OCI-LY1 (cell line): ENCODE results near the gene RAB11FIP4.

Experiments
- H2AFZ ChIP-seq: fragments of 200-600 bp; sonication (generic), shearing (Covaris generic); 2 replicates; pipeline ENCODE4 v1.6.0; 2014; ENCODE audit warnings: antibody characterized with exemption, mild to moderate bottlenecking, low read length
- H3F3A ChIP-seq: fragments of 200-600 bp; sonication (generic), shearing (Covaris generic); 2 replicates; pipeline ENCODE4 v1.6.0; 2014; ENCODE audit warnings: mild to moderate bottlenecking, antibody characterized with exemption, low read length, moderate library complexity; ENCODE audit not compliant: insufficient read depth
- H3K27ac ChIP-seq: fragments of 200-600 bp; sonication (generic); 2 replicates; pipeline ENCODE4 v1.5.1; 2014; ENCODE audit warnings: low read length, mixed run types, mild to moderate bottlenecking, low read depth; ENCODE audit not compliant: poor library complexity, severe bottlenecking
- H3K27me3 ChIP-seq: fragments of 200-600 bp; sonication (generic); 2 replicates; pipeline ENCODE4 v1.6.0; 2014; ENCODE audit warnings: antibody characterized with exemption, mild to moderate bottlenecking, low read length, moderate library complexity; ENCODE audit not compliant: insufficient read depth
- H3K36me3 ChIP-seq: fragments of 200-600 bp; sonication (generic); 2 replicates; pipeline ENCODE4 v1.6.1; 2014; ENCODE audit warnings: mild to moderate bottlenecking, antibody characterized with exemption, low read length, moderate library complexity, mixed read lengths; ENCODE audit not compliant: insufficient read depth
- H3K4me1 ChIP-seq: fragments of 200-600 bp; sonication (generic); 2 replicates; pipeline ENCODE4 v1.5.1; 2014; ENCODE audit warnings: mild to moderate bottlenecking, low read length, moderate library complexity; ENCODE audit not compliant: insufficient read depth, severe bottlenecking
- H3K4me2 ChIP-seq: fragments of 200-600 bp; sonication (generic), shearing (Covaris generic); 2 replicates; pipeline ENCODE4 v1.6.1; 2014; ENCODE audit warnings: low read length
- H3K4me3 ChIP-seq: fragments of 200-600 bp; sonication (generic); 2 replicates; pipeline ENCODE4 v1.5.1; 2014; ENCODE audit warnings: low read length, low read depth, mild to moderate bottlenecking, mixed read lengths; ENCODE audit not compliant: poor library complexity, severe bottlenecking
- H3K79me2 ChIP-seq: fragments of 200-600 bp; shearing (Covaris generic); 2 replicates; pipeline ENCODE4 v1.6.1; 2016; ENCODE audit warnings: mixed run types, low read length, mixed read lengths; ENCODE audit not compliant: insufficient read depth
- H3K9ac ChIP-seq: fragments of 200-600 bp; sonication (generic), shearing (Covaris generic); 2 replicates; pipeline ENCODE4 v1.6.1; 2014; ENCODE audit warnings: mild to moderate bottlenecking, low read length, mixed read lengths
- H3K9me2 ChIP-seq: fragments of 200-600 bp; sonication (generic), shearing (Covaris generic); 2 replicates; pipeline ENCODE4 v1.6.1; 2014; ENCODE audit warnings: low read depth, mild to moderate bottlenecking, low read length, mixed read lengths
- H3K9me3 ChIP-seq: fragments of 200-600 bp; shearing (Covaris generic); 2 replicates; pipeline ENCODE4 v1.6.1; 2014; ENCODE audit warnings: low read length, mixed read lengths
- H4K20me1 ChIP-seq: fragments of 200-600 bp; sonication (generic), shearing (Covaris generic); 2 replicates; pipeline ENCODE4 v1.6.0; 2016; ENCODE audit warnings: mild to moderate bottlenecking, low read length; ENCODE audit not compliant: insufficient read depth
- EZH2 ChIP-seq: fragments of 200-600 bp; sonication (generic), shearing (Covaris generic); IDR thresholded peaks from 2 replicates; pipeline ENCODE4 v1.8.0; 2017; ENCODE audit warnings: borderline replicate concordance, mixed run types, mild to moderate bottlenecking, antibody characterized with exemption, low read length, moderate library complexity, mixed read lengths
- TF ChIP-seq, protein P1 (sequence below): fragments of 200-600 bp; sonication (generic), shearing (Covaris generic); IDR thresholded peaks from 2 replicates; pipeline ENCODE4 v1.5.1; 2017; ENCODE audit warnings: mild to moderate bottlenecking, antibody characterized with exemption, low read length, moderate library complexity, mixed read lengths

Gene RAB11FIP4

DNA sequence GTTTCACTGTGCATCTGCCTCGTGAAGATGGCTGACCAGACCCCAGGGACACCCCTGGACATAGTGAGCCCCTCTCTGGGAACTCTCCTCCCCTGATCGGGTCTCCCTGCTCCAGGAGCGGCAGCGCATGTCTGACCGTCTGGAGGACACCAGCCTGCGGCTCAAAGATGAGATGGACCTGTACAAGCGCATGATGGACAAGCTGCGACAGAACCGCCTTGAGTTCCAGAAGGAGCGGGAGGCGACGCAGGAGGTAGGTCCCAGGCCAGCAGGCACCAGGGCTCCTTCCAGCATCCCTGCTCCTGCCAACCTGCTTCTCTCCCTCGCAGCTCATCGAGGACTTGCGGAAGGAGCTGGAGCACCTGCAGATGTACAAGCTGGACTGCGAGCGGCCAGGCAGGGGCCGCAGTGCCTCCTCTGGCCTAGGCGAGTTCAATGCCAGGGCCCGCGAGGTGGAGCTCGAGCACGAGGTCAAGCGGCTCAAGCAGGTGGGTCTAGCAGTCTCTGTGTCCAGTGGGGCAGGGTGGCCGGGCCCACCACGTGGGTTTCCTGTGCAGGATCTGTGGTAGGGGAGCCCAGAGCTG, 136.9 kb downstream of the RAB11FIP4 start:
- H3K36me3 ChIP-seq = peaks cover 16% of the 10 kb centered on the region
- H3K9me3 ChIP-seq = peaks cover 8% of the 10 kb centered on the region
- no peaks in the 10 kb centered on the region for H3K9me2 ChIP-seq
- no peak overlapping the region for H3K27ac ChIP-seq
- no peaks in the 10 kb centered on the region for H3K27me3 ChIP-seq
- no peak overlapping the region for H3K4me3 ChIP-seq
- H3K9ac ChIP-seq = no peak overlapping the region
- no peak overlapping the region for H2AFZ ChIP-seq
- peaks cover 12% of the 10 kb centered on the region for H3K4me1 ChIP-seq
- TF ChIP-seq EZH2 = no peak
- TF ChIP-seq, protein P1, sequence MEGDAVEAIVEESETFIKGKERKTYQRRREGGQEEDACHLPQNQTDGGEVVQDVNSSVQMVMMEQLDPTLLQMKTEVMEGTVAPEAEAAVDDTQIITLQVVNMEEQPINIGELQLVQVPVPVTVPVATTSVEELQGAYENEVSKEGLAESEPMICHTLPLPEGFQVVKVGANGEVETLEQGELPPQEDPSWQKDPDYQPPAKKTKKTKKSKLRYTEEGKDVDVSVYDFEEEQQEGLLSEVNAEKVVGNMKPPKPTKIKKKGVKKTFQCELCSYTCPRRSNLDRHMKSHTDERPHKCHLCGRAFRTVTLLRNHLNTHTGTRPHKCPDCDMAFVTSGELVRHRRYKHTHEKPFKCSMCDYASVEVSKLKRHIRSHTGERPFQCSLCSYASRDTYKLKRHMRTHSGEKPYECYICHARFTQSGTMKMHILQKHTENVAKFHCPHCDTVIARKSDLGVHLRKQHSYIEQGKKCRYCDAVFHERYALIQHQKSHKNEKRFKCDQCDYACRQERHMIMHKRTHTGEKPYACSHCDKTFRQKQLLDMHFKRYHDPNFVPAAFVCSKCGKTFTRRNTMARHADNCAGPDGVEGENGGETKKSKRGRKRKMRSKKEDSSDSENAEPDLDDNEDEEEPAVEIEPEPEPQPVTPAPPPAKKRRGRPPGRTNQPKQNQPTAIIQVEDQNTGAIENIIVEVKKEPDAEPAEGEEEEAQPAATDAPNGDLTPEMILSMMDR = no peak
- H4K20me1 ChIP-seq = no peaks in the 10 kb centered on the region
- H3F3A ChIP-seq = no peaks in the 10 kb centered on the region
- H3K79me2 ChIP-seq = no peaks in the 10 kb centered on the region
- H3K4me2 ChIP-seq = no peak overlapping the region

DNA sequence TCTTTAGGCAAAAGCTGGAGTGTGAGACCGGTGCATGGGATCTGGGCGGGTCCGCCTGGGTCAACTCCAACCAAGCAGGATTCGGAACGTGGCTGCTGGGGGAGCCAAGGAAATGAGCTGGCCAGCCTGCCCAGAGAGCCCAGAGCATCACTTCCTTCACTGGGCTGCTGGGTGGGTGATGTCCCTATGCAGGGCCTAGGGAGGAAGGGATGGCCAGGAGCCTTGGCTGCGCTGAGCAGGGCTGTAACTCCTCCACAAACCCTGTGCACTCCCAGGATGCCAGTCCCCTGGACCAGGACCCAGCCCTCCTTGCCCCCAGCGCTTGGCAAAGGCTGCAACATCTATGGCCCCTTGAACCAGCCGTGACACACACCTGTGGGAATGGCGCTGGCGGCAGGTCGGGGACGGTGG, 138.4 kb downstream of the RAB11FIP4 start:
- no peak overlapping the region for H2AFZ ChIP-seq
- H3K9me2 ChIP-seq = no peaks in the 10 kb centered on the region
- H3K4me2 ChIP-seq = no peak overlapping the region
- no peak for TF ChIP-seq EZH2
- TF ChIP-seq, protein P1 = no peak
- H3K4me1 ChIP-seq = peaks cover 26% of the 10 kb centered on the region
- H3K9me3 ChIP-seq = no peaks in the 10 kb centered on the region
- no peaks in the 10 kb centered on the region for H3F3A ChIP-seq
- no peak overlapping the region for H3K9ac ChIP-seq
- no peak overlapping the region for H3K4me3 ChIP-seq
- H3K79me2 ChIP-seq = no peaks in the 10 kb centered on the region
- H3K27ac ChIP-seq = no peak overlapping the region
- no peaks in the 10 kb centered on the region for H3K27me3 ChIP-seq
- no peaks in the 10 kb centered on the region for H4K20me1 ChIP-seq
- H3K36me3 ChIP-seq = peaks cover 4% of the 10 kb centered on the region; the same call in 1 of the 2 replicates

DNA sequence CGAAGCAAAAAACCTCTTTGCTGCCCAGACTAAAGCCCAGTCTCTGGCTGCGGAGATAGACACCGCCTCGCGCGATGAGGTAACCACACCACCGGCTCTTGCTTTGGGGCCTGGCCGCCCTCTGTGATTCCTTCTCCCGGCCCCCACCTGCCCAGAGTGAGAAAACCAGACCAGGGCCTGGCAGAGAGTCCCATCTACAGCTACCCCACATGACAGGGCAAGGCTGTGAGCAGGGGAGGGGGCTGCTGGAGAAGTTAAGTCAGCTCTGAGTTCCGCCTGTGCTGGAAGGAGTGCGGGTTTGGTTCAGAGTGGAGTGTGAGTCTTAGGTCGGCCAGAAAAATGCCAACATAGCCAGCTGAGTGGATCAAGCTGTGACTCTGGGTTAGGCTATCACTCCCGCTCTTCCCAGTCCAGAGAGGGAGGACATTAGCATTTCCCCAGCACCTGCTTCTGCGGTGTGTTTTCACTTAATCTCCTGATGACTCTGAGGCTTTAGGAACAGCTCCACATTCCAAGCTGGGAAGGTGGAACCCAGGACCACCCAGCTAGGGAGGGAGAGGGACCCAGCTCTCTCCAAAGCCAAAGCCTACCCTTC, 139.0 kb downstream of the RAB11FIP4 start:
- no peaks in the 10 kb centered on the region for H3F3A ChIP-seq
- peaks cover 31% of the 10 kb centered on the region for H3K4me1 ChIP-seq
- TF ChIP-seq, protein P1 = no peak
- TF ChIP-seq EZH2 = no peak
- H3K4me3 ChIP-seq = no peak overlapping the region
- H4K20me1 ChIP-seq = no peaks in the 10 kb centered on the region
- H3K4me2 ChIP-seq = no peak overlapping the region
- no peaks in the 10 kb centered on the region for H3K9me2 ChIP-seq
- H3K9me3 ChIP-seq = no peaks in the 10 kb centered on the region
- no peaks in the 10 kb centered on the region for H3K27me3 ChIP-seq
- H3K36me3 ChIP-seq = peaks cover 4% of the 10 kb centered on the region; the same call in 1 of the 2 replicates
- H2AFZ ChIP-seq = no peak overlapping the region
- no peaks in the 10 kb centered on the region for H3K79me2 ChIP-seq
- no peak overlapping the region for H3K27ac ChIP-seq
- H3K9ac ChIP-seq = no peak overlapping the region
